HG03575 (cell line): ENCODE results near the gene RALY.

Experiments used
- ATAC-seq: cut with Tn5 transposase; IDR thresholded peaks from one replicate; pipeline ENCODE4 v1.9.1; 2021; ENCODE audit not compliant: unreplicated experiment, insufficient number of reproducible peaks, low FRiP score; ENCODE audit errors: extremely low read depth

The RALY gene

DNA sequence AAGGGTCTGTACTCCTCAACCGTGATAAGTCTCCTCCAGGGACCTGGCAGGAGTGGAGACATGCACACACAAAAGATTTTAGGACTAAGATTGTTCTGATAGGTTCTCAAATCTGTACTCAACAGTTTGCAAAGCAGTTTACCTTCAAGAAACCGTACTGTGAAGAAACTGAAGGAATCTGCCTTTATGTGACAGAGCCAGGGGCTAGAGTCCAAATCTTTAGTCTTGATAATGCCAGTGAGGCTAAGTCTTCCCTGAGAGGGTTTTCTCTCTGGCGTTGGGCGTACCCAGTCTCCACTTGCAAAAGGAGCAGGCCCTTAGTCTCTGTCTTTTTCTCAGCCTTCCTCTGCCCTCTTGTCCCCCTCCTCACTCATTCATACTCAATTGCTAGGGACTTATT is 47.5 kb downstream of the RALY start:
- no peak for ATAC-seq

DNA sequence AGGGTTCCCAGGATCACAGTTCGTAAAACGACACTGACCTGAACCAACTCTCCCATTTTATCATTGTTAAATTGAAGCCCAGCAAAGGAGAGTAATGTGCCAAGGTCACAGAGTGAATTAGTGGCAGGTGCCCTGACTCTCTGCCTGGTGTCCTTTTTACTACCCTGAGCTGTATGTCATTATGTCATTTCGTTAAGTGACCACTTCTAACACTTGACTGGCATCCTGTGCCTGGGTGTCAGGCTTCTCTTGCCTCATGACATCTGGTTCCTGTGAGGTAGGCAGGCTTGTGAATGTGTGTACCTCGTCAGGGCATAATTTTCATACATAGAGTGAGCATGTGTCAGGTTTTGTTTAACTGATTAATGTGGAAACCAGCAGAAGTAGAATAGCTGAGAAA is 48.6 kb downstream of the RALY start:
- no peak for ATAC-seq

DNA sequence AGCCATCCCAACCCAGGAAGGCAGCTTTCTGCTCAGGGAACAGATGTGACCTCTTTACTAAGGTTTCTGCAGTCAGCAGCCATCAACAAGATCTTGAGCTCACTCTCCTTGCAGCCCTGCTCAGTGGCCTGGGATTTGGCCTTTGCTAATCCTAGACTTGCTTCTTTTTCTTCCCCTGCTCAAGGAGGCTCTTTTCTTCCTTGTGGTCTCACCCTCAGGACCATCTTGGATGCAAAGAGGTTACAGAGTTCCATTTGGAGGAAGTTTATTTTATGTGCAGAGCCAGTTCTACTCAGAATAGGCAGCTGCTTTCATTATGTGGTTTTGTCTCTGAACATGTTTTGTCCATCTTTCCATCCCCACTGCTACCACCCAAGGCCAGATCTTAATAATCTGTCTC is 49.3 kb downstream of the RALY start:
- ATAC-seq = no peak

DNA sequence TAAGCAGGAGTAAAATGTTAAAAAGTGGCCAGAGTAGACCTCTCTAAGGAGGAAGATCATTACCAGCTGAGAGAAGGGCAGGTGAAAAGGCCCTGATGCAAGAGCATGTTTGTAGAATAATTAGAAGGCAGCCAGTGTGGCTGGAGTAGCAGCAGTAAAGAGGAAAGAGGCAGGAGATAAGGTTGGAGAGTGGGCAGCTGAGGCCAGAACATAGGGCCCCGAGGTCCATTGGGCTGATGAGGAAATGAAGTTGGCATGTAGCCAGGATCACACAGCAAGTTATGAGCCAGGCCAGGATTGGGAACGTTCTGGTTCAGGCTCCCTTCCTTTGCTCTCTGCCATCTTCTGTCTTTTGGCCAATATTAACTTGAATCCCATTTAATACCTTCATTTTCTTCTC is 51.6 kb downstream of the RALY start:
- no peak for ATAC-seq

DNA sequence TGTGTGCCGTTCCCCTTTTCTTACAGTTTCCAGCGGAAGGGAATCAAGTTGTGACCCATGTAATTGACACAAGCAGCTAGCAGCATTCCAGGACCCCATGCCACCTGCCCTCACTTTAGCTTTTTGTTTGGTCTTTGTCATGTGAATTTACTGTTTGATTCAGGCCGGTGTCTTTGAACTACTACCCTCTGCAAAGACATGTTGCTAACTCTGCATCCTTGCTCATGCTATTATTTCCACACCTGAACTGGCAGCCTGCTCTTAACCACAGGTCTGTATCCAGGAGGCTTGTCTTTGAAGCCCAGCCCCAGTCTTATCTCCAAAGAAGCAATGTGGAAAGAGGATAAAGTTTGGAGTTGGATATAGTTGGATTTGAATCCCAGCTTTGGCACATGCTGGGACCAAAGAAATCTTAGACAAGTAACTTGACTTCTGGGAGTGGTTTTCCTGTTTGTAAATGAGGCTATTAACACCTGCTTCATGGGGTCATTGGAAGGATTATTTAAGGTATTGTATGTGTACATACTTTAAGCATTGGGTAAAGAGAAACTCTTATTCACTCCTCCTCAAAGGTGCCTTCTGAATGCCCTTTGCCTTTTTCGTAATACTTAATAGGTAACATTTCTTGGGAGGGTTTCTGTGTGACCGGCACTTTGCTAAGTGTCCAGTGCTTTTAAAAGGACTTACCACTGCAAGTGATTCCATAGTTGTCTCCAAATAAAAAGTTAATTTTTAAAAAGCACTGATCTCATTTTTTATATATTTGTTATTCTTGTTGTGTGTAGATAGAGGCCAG is 52.4 kb downstream of the RALY start:
- ATAC-seq = no peak

DNA sequence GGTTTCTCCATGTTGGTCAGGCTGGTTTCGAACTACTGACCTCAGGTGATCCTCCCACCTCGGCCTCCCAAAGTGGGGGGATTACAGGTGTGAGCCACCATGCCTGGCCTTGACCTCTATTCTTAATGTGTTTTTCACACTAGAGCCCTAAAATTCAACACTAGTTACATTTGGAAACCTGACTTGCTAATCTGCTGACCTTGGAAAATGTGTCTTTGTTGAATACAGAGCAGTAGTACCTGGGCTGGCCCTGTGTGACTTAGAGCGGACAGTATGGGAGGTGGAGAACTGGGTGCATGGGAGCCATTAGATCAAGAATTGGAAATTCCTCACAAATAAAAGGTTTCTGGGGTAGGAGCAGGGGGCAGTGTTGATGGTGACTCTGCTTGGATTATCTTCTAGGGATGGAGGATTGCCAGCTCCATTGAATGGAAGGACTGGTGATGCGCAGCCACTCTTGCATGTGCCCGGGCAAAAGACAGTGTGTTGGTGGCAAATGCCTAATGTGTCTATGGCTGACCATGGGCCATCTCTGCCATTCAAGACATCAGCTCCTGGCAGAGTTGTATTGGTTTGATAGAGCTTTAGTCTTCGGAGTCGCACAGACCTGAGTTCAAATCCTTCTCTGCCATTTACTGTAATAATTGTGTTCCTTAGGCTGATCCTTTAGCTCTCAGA is 53.4 kb downstream of the RALY start:
- no peak for ATAC-seq

DNA sequence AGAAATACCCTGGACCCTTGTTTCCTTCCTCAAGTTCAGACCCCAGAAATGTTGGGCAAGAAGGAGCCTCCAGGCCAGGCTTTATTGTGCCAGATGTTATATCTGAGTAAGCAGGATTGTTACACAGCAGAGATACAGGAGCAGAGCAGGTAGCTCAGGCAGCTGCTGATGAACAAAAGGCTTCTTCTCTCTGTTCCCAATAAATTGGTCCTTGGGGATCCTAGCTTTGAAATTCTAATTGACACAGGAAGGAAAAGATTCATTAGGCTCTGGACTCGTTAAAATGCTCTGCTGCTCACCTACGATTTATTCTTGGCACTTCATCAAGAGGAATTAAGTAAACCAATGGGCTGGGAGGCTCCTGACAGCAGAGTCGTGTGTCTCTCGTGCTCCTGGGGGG is 54.2 kb downstream of the RALY start:
- ATAC-seq = no peak

DNA sequence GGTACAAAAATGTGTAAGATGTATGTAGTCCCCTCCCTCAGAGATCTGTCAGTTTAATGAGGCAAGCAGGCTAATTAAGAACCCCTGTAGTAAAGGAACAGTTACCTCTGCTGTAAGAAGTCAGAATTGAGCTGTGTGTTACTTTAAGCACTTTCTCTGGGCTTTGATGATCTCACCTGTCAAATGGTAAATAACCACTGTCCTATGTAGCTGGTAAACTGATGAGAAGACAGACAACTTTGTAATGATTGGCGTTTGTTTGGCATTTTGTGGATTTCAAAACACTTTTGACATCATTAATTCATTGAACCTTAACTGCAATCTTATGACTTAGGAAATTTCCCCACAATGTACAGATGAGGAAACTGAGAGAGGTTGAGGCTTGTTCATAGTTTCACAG is 55.7 kb downstream of the RALY start:
- no peak for ATAC-seq

DNA sequence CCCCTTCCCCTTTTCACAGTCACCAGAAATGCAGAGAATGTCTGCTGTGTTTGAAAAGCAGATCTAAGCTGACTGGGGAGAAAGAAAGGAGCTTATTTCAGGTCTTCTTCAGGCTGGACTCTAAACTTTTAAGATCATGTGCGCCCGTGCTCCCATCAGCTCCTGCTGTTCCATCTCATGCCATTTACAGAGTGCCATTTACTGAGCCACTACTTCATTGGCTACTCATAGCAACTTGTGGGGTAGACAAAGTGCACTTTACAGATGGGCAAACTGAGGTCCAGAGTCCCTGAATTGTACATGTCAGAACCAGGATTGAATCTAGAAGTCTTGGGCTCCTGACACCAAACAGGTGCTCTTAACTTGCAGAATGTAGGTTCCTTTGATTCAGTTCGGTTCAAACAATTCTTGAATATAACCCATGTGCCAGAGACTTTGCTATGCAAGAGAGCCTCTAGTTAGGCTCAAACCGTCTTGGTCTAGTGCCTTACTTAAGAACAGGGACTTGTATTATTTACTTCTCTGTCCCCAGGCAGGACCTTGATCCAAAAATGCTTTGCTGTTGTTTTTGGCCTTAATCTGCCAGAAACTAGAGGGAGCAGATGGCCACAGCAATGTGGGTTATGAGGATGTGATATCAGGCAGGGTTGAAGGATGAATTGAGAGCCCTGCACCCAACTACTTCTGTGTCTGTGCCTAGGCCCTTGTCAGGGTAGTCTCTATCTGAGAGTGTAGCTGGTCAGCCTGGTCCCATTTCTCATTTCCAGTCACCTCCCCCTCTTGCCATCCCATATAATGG is 56.4 kb downstream of the RALY start:
- no peak for ATAC-seq

DNA sequence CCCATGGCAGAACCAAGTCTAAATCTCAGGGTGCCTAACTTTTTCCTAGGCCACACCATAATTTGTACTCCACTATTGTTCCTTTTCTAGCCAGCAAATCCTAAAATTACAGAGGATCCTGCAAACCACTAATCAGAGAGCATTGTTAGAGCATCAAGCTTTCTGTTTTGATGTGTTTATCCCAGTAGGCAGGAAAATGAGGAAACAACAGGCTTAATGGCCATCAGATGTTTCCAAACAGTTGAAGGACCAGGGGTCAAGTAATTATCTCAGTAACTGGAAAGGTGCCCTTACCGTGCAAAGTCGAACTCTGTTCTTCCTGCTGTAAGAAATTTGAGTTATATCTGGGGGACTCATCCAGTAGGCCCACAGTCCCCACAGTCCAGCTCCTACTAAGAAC is 58.7 kb downstream of the RALY start:
- no peak for ATAC-seq

DNA sequence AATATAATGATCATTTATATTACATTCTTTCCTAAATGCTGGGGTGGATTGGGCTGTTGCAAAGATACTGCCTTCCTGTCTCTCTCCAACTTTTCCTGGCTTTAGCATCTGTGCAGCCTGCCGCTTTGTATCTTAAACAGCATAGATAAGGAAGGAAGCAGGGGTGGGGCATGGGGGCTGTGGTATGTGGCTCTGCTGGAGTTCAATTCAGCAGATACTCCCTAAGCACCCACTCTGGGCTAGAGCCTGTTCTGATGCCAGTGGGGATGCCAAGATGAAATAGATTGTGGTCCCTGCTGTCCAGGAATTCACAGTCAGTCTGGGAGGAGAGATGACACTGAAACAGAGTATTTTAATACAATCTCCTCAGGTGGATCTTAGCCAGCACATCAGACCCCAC is 61.6 kb downstream of the RALY start:
- no peak for ATAC-seq

DNA sequence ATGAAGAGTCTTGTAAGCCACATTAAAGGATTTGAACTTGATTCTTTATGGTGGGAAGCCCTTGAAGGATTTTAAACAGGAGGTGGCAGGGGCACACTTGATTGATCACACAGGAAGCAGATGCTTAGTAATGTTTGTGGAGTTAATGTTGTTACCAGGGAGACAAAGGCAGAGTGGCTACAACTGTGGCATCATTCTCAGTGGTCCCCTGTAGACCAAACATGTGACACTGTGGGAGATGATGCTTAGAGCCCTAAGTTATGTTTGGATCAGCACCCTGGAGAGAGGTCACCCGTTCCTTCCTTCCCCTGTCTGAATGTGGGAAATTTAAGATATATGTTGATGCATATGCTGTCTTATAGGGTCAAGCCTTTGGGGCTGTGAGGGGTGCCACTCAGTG is 65.1 kb downstream of the RALY start:
- no peak for ATAC-seq

DNA sequence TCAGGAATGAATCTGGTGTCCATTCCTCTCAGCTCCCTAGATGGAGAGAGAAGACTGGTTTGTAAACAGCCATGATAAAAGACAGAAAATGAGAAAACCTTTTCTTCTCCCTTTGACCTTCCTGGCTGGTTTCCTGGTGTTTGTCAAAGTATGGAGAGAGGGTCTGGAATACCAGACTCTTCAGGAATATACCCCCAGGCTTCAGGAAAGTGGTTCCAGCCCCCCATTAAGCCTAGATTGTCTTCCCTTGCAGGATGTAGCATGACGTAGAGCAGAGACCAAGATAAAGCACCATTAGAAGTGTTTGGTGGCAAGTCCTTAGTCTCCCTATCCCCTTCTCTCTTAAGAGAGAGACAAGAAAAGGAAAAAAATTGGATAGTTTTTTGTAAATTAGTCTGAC is 67.3 kb downstream of the RALY start:
- ATAC-seq = no peak

DNA sequence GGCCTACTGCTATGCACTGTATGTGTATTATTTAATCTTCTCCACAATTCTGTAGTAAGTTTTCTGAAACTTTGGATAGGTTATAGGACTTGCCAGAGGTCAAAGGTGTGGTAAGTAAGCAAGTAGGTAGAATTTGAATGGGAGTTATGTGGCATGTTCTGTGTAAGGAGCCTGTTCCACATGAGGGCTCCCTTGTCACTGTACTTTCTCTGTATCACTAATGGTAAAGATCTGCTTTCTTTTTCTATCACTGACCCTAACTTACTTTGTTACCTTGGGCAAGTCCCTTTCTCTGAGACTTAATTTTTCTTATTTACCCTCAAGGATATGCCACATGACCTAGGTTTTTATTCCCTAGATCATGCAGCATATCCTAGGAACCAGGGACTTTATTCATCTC is 68.0 kb downstream of the RALY start:
- no peak for ATAC-seq

DNA sequence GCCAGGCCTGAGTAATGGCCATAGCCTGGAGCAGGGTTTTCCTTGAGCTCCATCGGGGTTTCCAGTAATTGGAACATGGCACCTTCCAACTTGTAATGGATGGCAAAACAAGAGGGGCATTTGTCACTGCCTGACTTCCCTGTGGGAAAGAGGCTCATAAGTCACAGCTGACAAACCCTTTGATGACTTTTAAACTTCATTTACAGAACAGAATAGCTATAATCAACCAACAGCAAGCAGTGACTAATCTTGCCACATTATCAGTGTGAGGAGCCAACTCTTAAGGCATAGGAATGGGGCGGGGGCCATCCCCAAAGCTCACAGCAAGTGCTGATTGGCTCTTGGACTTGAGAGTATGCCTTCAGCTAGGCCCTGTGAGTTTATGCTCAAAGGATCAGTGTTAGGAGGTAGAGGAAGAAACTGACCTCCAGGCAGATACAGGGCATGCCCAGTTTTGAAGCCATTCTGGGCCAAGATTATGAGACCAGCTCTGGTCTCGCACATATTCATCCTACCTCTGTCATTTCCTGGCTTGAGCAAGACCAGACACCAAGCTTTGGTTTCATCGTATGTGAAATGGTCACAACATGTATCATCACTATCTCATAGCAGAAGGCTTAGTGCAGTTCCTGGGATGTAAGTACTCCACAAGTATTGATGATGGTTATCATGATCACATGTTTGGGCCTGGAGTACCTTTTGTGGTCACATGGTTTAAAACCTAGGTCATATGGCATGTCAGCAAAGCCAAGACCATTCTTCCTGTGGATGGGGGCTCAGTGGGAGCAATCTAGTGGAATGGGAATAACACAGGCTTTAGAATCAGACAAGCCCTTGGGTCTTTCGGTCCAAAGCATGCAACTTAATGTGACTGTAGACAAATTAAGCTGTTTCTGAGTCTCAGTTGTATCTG is 69.1 kb downstream of the RALY start:
- ATAC-seq = no peak

DNA sequence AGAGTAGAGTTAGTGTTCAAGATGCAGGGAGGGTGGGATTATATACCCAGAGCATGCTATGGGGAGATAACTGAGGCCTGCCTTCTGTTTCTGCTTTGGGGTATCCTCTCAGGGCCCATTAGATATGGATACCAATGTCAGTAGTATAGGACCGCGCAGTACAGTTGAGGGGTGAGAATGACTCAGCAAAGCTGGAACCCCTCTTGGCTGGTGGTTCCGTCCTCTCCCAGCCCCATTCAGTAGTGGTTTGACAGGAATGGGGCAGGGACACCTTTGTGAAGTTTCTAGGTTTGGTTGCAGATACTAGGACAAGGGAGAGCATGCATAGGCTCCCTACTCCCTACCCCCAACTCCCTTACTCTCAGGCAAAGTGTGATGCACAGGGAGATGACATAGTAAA is 70.6 kb downstream of the RALY start:
- ATAC-seq = no peak

DNA sequence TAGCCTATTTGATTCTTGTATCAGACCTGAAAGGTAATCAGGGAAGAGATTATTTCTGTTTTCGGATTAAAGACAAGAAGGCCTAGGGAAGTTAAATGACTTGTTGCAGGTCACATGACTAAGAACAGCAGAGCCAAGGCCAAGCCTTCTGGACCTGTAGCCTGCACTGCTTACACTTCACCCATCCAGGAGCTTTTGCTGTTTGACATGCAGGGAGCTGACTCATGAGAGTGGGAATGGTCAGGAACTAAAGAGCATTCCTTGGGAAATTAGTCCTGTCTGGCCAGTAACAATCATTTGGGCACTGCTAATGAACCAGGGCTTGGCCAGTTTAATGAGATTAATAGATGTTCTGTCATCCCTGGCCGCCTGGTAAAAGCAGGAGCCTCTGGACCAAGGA is 71.5 kb downstream of the RALY start:
- no peak for ATAC-seq

DNA sequence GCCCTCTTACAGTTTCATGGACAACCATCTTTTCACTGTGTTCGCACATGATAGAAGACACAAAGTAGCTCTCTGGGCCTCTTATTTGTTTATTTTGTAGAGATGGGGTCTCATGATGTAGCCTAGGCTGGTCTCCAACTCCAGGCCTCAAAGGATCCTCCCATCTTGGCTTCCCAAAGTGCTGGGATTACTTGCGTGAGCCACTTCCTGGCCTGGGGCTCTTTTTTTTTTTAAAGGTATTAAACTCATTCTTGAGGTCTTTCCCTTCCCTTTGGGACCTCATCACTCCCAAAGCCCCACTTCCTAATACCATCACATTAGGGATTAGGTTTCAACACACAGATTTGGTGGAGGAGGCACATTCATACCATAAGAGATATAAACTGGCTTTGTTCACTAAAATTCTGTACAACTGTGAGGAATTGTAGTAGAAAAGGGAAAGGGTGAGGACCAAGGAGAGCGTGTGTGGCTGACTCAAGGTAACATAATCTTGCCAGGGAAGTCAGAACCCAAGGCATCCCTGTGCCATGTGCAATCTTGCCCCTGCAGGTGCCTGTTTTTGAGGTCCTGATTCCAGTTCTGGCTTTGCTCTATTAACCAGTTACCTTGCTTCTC is 72.9 kb downstream of the RALY start:
- no peak for ATAC-seq

DNA sequence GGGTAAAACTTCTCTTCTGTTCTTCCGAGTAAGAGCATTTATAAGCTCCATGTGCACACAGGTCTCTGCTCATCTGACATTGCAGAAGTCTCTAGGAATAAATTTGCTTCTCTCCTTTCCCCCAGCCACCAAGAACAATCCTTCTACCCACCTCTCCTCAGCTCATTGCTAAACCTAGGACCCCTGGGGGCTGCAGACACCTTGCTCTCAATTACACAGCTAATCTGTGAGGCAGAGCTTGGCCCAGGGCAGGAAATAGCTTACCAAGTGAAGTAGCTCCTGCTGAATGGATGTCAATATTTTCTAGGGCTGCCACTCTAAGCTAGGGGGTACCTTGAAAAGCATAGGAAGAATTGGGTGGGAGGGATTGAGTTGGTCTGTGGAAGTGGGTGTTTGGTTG is 74.3 kb downstream of the RALY start:
- ATAC-seq = no peak
